ENCODE results near the gene AGMO. TPM values are rescaled to one million over a fixed set of nuclear protein-coding genes. Genes with fewer than 3 reads are reported as not detected.

The AGMO gene
- total and polyA plus RNA-seq, 7 donors, result 0.16 to 0.42 (median 0.36) TPM; not detected in 4

DNA sequence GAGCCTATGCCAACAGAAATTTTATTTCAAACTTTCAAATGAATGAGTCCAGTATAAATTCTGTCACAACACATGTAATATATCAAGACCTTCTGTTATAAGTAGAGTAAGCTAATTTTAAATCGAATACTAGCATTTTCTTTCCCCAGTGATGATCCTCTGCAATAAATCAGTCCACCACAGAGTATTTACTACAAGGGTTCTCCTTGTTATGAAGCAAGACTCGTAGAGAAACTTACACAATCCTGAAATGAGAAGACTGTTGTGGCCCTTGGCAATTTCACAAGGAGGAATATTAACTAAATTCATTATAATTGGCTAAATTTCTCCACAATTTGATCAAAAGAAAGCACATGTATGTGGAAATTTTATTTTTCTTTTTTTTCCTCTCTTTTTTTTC is 346.8 kb downstream of the AGMO start:
- Histone ChIP-seq H3K27ac (no peak overlapping the region), H3K36me3 (no peaks in the 10 kb centered on the region), H3K4me1 (no peaks in the 10 kb centered on the region), H3K4me3 (no peak overlapping the region), H3K9me3 (no peaks in the 10 kb centered on the region), H3K27me3 (no peaks in the 10 kb centered on the region)
- 50 to 60% methylated on average over 2 of the region's 2 CpGs for WGBS, 2 donors
- no peak for DNase-seq
- TF ChIP-seq POLR2A (IDR thresholded peaks at IDR 0.05) (no peak), POLR2AphosphoS5 (IDR thresholded peaks at IDR 0.05) (no peak)
- TF ChIP-seq, protein P1, sequence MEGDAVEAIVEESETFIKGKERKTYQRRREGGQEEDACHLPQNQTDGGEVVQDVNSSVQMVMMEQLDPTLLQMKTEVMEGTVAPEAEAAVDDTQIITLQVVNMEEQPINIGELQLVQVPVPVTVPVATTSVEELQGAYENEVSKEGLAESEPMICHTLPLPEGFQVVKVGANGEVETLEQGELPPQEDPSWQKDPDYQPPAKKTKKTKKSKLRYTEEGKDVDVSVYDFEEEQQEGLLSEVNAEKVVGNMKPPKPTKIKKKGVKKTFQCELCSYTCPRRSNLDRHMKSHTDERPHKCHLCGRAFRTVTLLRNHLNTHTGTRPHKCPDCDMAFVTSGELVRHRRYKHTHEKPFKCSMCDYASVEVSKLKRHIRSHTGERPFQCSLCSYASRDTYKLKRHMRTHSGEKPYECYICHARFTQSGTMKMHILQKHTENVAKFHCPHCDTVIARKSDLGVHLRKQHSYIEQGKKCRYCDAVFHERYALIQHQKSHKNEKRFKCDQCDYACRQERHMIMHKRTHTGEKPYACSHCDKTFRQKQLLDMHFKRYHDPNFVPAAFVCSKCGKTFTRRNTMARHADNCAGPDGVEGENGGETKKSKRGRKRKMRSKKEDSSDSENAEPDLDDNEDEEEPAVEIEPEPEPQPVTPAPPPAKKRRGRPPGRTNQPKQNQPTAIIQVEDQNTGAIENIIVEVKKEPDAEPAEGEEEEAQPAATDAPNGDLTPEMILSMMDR (IDR thresholded peaks at IDR 0.05), result no peak
- intact Hi-C loops (cut with DNase I), result no loop called here

DNA sequence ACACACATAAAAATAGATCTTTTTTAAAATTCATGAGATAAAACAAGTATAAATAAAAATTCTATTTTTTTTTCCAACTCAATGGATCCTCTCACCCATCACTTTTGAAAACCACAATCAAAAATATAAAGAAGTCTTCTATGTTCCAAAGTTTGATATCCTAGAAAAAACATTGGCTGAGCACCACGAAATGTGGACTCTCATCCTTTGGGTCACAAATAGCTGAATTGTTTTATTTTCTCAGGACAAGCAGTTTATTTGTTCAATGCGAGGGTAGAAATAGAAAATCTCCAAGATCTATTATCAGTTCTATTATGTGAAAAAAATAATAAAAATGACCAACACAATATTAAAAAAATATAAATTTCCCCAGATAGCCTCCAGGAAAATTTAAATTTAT is 348.7 kb downstream of the AGMO start:
- H3K9me3 ChIP-seq, result no peaks in the 10 kb centered on the region
- 74 to 84% methylated on average over 2 of the region's 2 CpGs for WGBS, 2 donors
- no peak overlapping the region for H3K27ac ChIP-seq
- no peak for DNase-seq
- H3K4me1 ChIP-seq, result no peaks in the 10 kb centered on the region
- intact Hi-C loops (cut with DNase I), result no loop called here
- TF ChIP-seq, protein P1 (IDR thresholded peaks at IDR 0.05), result no peak
- TF ChIP-seq POLR2A (IDR thresholded peaks at IDR 0.05), result no peak
- TF ChIP-seq EP300 (IDR thresholded peaks at IDR 0.05), result no peak
- no peak for TF ChIP-seq POLR2AphosphoS5 (IDR thresholded peaks at IDR 0.05)
- H3K27me3 ChIP-seq, result no peaks in the 10 kb centered on the region
- no peaks in the 10 kb centered on the region for H3K36me3 ChIP-seq
- no peak overlapping the region for H3K4me3 ChIP-seq

DNA sequence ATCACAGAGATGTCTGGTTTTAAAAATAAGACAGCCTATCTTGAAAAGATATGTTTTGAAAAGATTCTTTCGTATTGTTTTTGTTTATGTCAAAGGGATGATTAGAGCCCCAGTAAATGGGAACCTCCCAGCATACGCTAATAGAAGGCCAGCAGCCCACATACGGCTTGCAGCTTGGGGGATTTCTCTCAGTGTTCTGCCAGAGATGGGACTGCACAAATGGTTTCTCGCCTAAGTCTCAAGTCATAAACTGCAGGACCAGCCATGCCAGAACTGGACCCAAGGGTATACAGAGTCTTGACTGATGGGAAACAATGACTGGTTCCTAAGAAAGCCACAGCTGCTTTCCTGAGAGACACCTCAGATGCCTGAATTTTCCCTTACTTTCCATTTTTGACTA is 352.4 kb downstream of the AGMO start:
- DNase-seq, result no peak
- Histone ChIP-seq H3K4me3 (no peak overlapping the region), H3K9me3 (no peaks in the 10 kb centered on the region), H3K27me3 (no peaks in the 10 kb centered on the region), H3K36me3 (no peaks in the 10 kb centered on the region), H3K27ac (no peak overlapping the region), H3K4me1 (no peaks in the 10 kb centered on the region)
- intact Hi-C loops (cut with DNase I), result no loop called here
- WGBS, 2 donors, result 81 to 82% methylated on average over 4 of the region's 4 CpGs
- TF ChIP-seq EP300 (IDR thresholded peaks at IDR 0.05) (no peak), POLR2AphosphoS5 (IDR thresholded peaks at IDR 0.05) (no peak), POLR2A (IDR thresholded peaks at IDR 0.05) (no peak)
- TF ChIP-seq, protein P1 (IDR thresholded peaks at IDR 0.05), result no peak

DNA sequence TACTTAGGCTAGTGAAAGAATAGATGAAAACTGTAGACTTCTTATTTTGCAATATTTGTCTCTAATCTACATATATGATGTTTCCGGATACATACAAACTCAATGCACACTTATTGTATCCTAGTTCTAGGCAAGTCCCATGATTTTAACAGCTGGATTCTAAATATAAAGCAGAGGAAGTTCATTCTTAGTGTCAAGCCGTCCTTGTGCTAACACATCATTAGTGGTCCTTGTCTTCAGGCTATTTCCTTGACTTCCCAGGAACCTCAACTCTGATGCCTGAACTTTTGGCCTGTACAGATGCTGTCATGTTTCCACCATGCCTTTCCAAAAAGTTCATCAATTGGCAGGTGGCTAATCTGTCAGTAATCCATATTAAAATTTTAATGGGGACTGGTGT is 357.4 kb downstream of the AGMO start:
- TF ChIP-seq POLR2A (IDR thresholded peaks at IDR 0.05) (no peak), EP300 (IDR thresholded peaks at IDR 0.05) (no peak), POLR2AphosphoS5 (IDR thresholded peaks at IDR 0.05) (no peak)
- TF ChIP-seq, protein P1 (IDR thresholded peaks at IDR 0.05), result no peak
- WGBS, 2 donors, result 77 to 78% methylated on average over 2 of the region's 2 CpGs
- Histone ChIP-seq H3K36me3 (no peaks in the 10 kb centered on the region), H3K27me3 (no peaks in the 10 kb centered on the region), H3K4me3 (no peak overlapping the region), H3K4me1 (no peaks in the 10 kb centered on the region), H3K27ac (no peak overlapping the region), H3K9me3 (no peaks in the 10 kb centered on the region)
- no peak for DNase-seq
- intact Hi-C loops (cut with DNase I), result no loop called here

DNA sequence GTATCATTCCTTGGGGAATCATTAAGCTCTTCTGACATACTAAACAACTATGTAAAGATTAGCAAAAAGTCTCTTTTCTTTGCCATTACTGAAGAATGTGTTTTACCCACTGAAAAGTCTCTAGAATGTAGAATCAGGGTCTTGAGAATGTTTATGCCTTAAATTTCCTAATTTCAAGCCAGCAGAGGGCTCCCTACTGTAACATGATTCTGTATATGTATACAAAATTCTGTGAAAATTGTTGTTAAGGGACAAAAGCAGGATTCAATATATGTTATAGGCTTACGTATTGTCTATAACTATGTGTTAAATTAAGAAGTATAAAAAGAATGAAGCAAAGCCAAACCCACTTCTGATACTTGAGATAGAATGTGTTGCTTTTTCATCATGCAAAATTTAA is 362.3 kb downstream of the AGMO start:
- WGBS, 2 donors, result 79 to 81% methylated on average over 1 of the region's 1 CpG
- no peak for DNase-seq
- Histone ChIP-seq H3K27ac (no peak overlapping the region), H3K4me1 (peaks cover 0 to 7% (median 0%) of the 10 kb centered on the region in 4 donors), H3K36me3 (no peaks in the 10 kb centered on the region), H3K27me3 (no peaks in the 10 kb centered on the region), H3K4me3 (no peak overlapping the region), H3K9me3 (no peaks in the 10 kb centered on the region)
- intact Hi-C loops (cut with DNase I), result no loop called here
- TF ChIP-seq EP300 (IDR thresholded peaks at IDR 0.05) (no peak), POLR2A (IDR thresholded peaks at IDR 0.05) (no peak), POLR2AphosphoS5 (IDR thresholded peaks at IDR 0.05) (no peak)
- TF ChIP-seq, protein P1 (IDR thresholded peaks at IDR 0.05), result no peak
